ENCODE results near the gene LHX6. TPM values are rescaled to one million over a fixed set of nuclear protein-coding genes. Genes with fewer than 3 reads are reported as not detected.

Gene LHX6
- total RNA-seq, 1 experiment from 2014 or later, result 0.62 TPM

DNA sequence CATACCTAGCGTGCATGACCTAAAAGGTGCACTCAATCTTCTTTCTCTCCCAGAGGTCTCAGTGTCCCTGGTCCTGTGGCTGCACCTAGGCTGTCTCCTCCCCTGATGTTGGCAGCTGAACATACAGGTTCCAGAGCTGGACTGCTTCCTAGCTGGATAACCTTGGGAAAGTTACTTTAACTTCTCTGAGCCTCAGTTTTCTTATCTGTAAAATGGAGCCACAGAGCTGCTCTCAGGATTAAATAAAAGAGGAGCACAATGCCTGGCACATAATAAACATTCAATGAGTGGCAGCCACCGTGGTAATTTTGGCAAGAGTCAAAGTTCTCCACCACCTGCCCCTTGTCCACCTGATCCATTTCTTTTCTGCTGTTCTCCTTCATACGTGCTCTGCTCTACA lies 55.1 kb downstream of the LHX6 start:
- no TSS peak for BruUV-seq (replicated peaks)
- no peak for ATAC-seq
- Histone ChIP-seq H3K36me3 (ENCODE audit: control insufficient read depth, insufficient read depth, low read length) (no peaks in the 10 kb centered on the region), H3K4me3 (ENCODE audit: low read depth in 2 of 2, low read length in 2 of 2) (no peak overlapping the region), H3K27ac (ENCODE audit: low read length) (no peak overlapping the region), H3K27me3 (ENCODE audit: control insufficient read depth, insufficient read depth, low read length) (no peaks in the 10 kb centered on the region; the same call in 1 of the 2 replicates), H3K4me1 (ENCODE audit: control insufficient read depth, insufficient read depth, low read length) (no peaks in the 10 kb centered on the region), H3K9me3 (ENCODE audit: control insufficient read depth, insufficient read depth, low read depth, low read length) (no peaks in the 10 kb centered on the region)
- in situ Hi-C loops (cut with HindIII; ENCODE audit: low pct_unique_long_range_greater_than_20kb, low sequenced_read_pairs), result no loop called here
- ChIA-PET CTCF (no interaction called here), POLR2A (no interaction called here)
- TF ChIP-seq, protein P1, sequence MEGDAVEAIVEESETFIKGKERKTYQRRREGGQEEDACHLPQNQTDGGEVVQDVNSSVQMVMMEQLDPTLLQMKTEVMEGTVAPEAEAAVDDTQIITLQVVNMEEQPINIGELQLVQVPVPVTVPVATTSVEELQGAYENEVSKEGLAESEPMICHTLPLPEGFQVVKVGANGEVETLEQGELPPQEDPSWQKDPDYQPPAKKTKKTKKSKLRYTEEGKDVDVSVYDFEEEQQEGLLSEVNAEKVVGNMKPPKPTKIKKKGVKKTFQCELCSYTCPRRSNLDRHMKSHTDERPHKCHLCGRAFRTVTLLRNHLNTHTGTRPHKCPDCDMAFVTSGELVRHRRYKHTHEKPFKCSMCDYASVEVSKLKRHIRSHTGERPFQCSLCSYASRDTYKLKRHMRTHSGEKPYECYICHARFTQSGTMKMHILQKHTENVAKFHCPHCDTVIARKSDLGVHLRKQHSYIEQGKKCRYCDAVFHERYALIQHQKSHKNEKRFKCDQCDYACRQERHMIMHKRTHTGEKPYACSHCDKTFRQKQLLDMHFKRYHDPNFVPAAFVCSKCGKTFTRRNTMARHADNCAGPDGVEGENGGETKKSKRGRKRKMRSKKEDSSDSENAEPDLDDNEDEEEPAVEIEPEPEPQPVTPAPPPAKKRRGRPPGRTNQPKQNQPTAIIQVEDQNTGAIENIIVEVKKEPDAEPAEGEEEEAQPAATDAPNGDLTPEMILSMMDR (IDR thresholded peaks at IDR 0.05), result no peak
- TF ChIP-seq TCF7L2 (IDR thresholded peaks at IDR 0.05; ENCODE audit: low read depth, low read length) (no peak), POLR2AphosphoS5 (IDR thresholded peaks at IDR 0.05; ENCODE audit: low read depth, low read length) (no peak), SIN3A (IDR thresholded peaks at IDR 0.05; ENCODE audit: borderline replicate concordance, insufficient read depth, low read depth, low read length) (no peak)
- TF ChIP-seq, protein P2, sequence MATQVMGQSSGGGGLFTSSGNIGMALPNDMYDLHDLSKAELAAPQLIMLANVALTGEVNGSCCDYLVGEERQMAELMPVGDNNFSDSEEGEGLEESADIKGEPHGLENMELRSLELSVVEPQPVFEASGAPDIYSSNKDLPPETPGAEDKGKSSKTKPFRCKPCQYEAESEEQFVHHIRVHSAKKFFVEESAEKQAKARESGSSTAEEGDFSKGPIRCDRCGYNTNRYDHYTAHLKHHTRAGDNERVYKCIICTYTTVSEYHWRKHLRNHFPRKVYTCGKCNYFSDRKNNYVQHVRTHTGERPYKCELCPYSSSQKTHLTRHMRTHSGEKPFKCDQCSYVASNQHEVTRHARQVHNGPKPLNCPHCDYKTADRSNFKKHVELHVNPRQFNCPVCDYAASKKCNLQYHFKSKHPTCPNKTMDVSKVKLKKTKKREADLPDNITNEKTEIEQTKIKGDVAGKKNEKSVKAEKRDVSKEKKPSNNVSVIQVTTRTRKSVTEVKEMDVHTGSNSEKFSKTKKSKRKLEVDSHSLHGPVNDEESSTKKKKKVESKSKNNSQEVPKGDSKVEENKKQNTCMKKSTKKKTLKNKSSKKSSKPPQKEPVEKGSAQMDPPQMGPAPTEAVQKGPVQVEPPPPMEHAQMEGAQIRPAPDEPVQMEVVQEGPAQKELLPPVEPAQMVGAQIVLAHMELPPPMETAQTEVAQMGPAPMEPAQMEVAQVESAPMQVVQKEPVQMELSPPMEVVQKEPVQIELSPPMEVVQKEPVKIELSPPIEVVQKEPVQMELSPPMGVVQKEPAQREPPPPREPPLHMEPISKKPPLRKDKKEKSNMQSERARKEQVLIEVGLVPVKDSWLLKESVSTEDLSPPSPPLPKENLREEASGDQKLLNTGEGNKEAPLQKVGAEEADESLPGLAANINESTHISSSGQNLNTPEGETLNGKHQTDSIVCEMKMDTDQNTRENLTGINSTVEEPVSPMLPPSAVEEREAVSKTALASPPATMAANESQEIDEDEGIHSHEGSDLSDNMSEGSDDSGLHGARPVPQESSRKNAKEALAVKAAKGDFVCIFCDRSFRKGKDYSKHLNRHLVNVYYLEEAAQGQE (IDR thresholded peaks at IDR 0.05; ENCODE audit: insufficient read depth in 1 of 2, low read depth in 2 of 2, low read length in 1 of 2), result no peak
- intact Hi-C loops (cut with micrococcal nuclease; ENCODE audit: unreplicated experiment), result no loop called here
- no peak for DNase-seq (ENCODE audit: low read depth, low spot score)

DNA sequence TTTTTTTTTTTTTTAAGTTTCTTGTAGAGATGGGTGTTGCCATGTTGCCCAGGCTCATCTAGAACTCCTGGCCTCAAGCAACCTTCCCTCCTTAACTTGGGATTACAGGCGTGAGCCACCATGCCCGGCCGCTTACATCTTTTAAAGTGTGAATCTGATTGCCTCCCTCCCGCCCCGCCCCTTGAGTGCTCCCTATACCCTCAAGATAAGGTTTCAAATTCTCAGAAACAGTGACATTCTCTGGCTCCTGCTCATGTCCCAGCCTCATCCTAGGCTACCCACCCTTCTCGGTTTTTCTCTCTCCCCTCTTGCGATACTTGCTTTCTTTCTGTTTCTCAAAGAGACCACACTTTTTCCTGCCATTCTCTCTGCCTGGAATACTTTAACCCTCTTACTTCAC lies 56.6 kb downstream of the LHX6 start:
- H3K4me1 ChIP-seq (ENCODE audit: control insufficient read depth, insufficient read depth, low read length), result no peaks in the 10 kb centered on the region
- BruUV-seq (replicated peaks), result no TSS peak
- H3K27ac ChIP-seq (ENCODE audit: low read length), result no peak overlapping the region
- CTCF ChIA-PET, result no interaction called here
- no peaks in the 10 kb centered on the region for H3K36me3 ChIP-seq (ENCODE audit: control insufficient read depth, insufficient read depth, low read length)
- ATAC-seq (no peak), DNase-seq (ENCODE audit: low read depth, low spot score) (no peak)
- H3K4me3 ChIP-seq (ENCODE audit: low read depth in 2 of 2, low read length in 2 of 2), result no peak overlapping the region
- no peaks in the 10 kb centered on the region; the same call in 1 of the 2 replicates for H3K27me3 ChIP-seq (ENCODE audit: control insufficient read depth, insufficient read depth, low read length)
- TF ChIP-seq, protein P1 (IDR thresholded peaks at IDR 0.05), result no peak
- TF ChIP-seq, protein P2 (IDR thresholded peaks at IDR 0.05; ENCODE audit: insufficient read depth in 1 of 2, low read depth in 2 of 2, low read length in 1 of 2), result no peak
- TF ChIP-seq TCF7L2 (IDR thresholded peaks at IDR 0.05; ENCODE audit: low read depth, low read length) (no peak), SIN3A (IDR thresholded peaks at IDR 0.05; ENCODE audit: borderline replicate concordance, insufficient read depth, low read depth, low read length) (no peak), POLR2AphosphoS5 (IDR thresholded peaks at IDR 0.05; ENCODE audit: low read depth, low read length) (no peak)
- H3K9me3 ChIP-seq (ENCODE audit: control insufficient read depth, insufficient read depth, low read depth, low read length), result no peaks in the 10 kb centered on the region
- in situ Hi-C loops (cut with HindIII; ENCODE audit: low pct_unique_long_range_greater_than_20kb, low sequenced_read_pairs), result no loop called here
- POLR2A ChIA-PET, result no interaction called here
- intact Hi-C loops (cut with micrococcal nuclease; ENCODE audit: unreplicated experiment), result no loop called here

Data from Panc1 (cell line).